ENCODE data around the gene SEMA5B.

The SEMA5B gene

DNA sequence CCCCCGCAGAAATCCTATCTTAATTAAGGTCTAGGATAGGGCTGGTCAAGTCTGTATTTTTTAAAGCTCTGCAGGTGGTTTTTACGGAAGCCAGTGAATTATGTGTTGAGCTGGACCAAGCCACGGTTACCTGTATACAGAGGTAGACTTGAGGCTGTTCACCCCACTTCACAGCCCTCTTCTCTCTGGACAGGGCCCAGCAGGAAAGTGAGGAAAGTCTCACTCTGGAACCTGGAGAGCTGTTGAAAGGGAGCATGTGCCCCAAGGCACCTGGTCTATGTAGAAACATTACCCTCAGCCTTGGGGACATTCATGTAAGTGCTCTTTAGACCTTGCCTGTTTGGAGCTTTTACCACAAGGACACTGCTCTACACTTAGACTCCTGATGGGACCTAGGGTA, 6.9 kb downstream of the SEMA5B start:
- no CpG with 5 or more reads among the region's 3 CpGs for WGBS, 2 donors (ENCODE audit: extremely low coverage in 2 of 2, insufficient read length in 2 of 2, insufficient replicate concordance in 1 of 2)
- no peak overlapping the region for H2BK12ac ChIP-seq (ENCODE audit: low read length)

GRCh38 chr3:123019591-123019990, 8.0 kb downstream of the SEMA5B start:
- Histone ChIP-seq H2BK15ac (ENCODE audit: low read length) (no peak overlapping the region), H2BK12ac (ENCODE audit: low read length) (no peak overlapping the region), H3K4me3 (ENCODE audit: low read length in 2 of 2) (no peak overlapping the region), H2BK120ac (ENCODE audit: low read depth, low read length) (no peak overlapping the region), H3K9ac (ENCODE audit: low read depth, low read length, poor library complexity) (no peak overlapping the region), H4K91ac (ENCODE audit: low read depth, low read length, poor library complexity) (no peak overlapping the region), H3K36me3 (replicated peaks in 1 of 2; ENCODE audit: control insufficient read depth in 2 of 2, insufficient read depth in 2 of 2, low read length in 2 of 2) (peaks cover 2 to 96% of the 10 kb centered on the region in 2 donors), H3K18ac (ENCODE audit: low read length) (no peak overlapping the region), H2AFZ (ENCODE audit: low read length) (no peak overlapping the region), H2BK5ac (ENCODE audit: low read length) (no peak overlapping the region), H2AK5ac (ENCODE audit: low read depth, low read length) (no peak overlapping the region), H4K8ac (ENCODE audit: low read depth, low read length) (no peak overlapping the region), H3K14ac (ENCODE audit: low read length) (no peak overlapping the region), H3K23ac (ENCODE audit: low read depth, low read length, poor library complexity) (no peak overlapping the region), H3K79me1 (ENCODE audit: low read depth, low read length) (no peaks in the 10 kb centered on the region), H3K4ac (ENCODE audit: low read length) (no peak overlapping the region), H3K27ac (replicated peaks; ENCODE audit: low read length) (no peak overlapping the region), H3K9me3 (replicated peaks in 1 of 2; ENCODE audit: control insufficient read depth in 2 of 2, insufficient read depth in 1 of 2, low read depth in 1 of 2, low read length in 2 of 2) (peaks cover 0 to 46% of the 10 kb centered on the region in 2 donors), H3K4me1 (ENCODE audit: control insufficient read depth in 2 of 2, insufficient read depth in 1 of 2, low read depth in 1 of 2, low read length in 2 of 2) (peaks cover 6 to 20% of the 10 kb centered on the region in 2 donors), H3K27me3 (ENCODE audit: control insufficient read depth in 3 of 3, insufficient read depth in 3 of 3, low read depth in 1 of 3, low read length in 3 of 3) (no peaks in the 10 kb centered on the region), H3K4me2 (ENCODE audit: insufficient read depth, low read length, poor library complexity, severe bottlenecking) (no peak overlapping the region)
- no peak for DNase-seq (ENCODE audit: low spot score)
- no CpG with 5 or more reads among the region's 5 CpGs for WGBS, 2 donors (ENCODE audit: extremely low coverage in 2 of 2, insufficient read length in 2 of 2, insufficient replicate concordance in 1 of 2)

More for the DNA sequence above, 6.9 kb downstream of the SEMA5B start:
- Histone ChIP-seq H3K27ac (replicated peaks; ENCODE audit: low read length) (no peak overlapping the region), H3K4me1 (ENCODE audit: control insufficient read depth in 2 of 2, insufficient read depth in 1 of 2, low read depth in 1 of 2, low read length in 2 of 2) (peaks cover 6 to 18% of the 10 kb centered on the region in 2 donors), H2BK5ac (ENCODE audit: low read length) (no peak overlapping the region), H2BK15ac (ENCODE audit: low read length) (no peak overlapping the region), H3K27me3 (ENCODE audit: control insufficient read depth in 3 of 3, insufficient read depth in 3 of 3, low read depth in 1 of 3, low read length in 3 of 3) (no peaks in the 10 kb centered on the region), H3K9ac (ENCODE audit: low read depth, low read length, poor library complexity) (no peak overlapping the region), H2AFZ (ENCODE audit: low read length) (no peak overlapping the region), H3K18ac (ENCODE audit: low read length) (peak overlapping the region; percentile 48), H2AK5ac (ENCODE audit: low read depth, low read length) (no peak overlapping the region), H2BK120ac (ENCODE audit: low read depth, low read length) (no peak overlapping the region), H3K9me3 (replicated peaks in 1 of 2; ENCODE audit: control insufficient read depth in 2 of 2, insufficient read depth in 1 of 2, low read depth in 1 of 2, low read length in 2 of 2) (peaks cover 0 to 56% of the 10 kb centered on the region in 2 donors), H3K14ac (ENCODE audit: low read length) (no peak overlapping the region), H3K23ac (ENCODE audit: low read depth, low read length, poor library complexity) (no peak overlapping the region), H4K91ac (ENCODE audit: low read depth, low read length, poor library complexity) (no peak overlapping the region), H3K79me1 (ENCODE audit: low read depth, low read length) (no peaks in the 10 kb centered on the region), H3K4me3 (ENCODE audit: low read length in 2 of 2) (no peak overlapping the region), H3K36me3 (replicated peaks in 1 of 2; ENCODE audit: control insufficient read depth in 2 of 2, insufficient read depth in 2 of 2, low read length in 2 of 2) (peaks cover 0 to 96% of the 10 kb centered on the region in 2 donors), H3K4me2 (ENCODE audit: insufficient read depth, low read length, poor library complexity, severe bottlenecking) (no peak overlapping the region), H4K8ac (ENCODE audit: low read depth, low read length) (no peak overlapping the region), H3K4ac (ENCODE audit: low read length) (no peak overlapping the region)
- DNase-seq (ENCODE audit: low spot score): no peak

DNA sequence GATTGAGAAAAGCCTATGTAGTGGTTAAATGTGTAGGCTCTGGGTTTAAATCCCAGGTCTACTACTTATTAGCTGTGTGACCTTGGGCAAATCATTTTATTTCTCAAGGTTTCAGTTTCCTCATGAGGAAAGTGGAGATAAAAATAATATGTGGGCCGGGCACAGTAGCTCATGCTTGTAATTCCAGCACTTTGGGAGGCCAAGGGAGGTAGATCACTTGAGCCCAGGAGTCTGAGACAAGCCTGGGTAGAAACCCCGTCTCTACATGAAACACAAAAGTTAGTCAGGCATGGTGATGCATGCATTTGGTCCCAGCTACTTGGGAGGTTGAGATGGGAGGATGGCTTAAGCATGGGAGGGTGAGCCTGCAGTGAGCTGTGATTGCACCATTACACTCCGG, 8.4 kb downstream of the SEMA5B start:
- Histone ChIP-seq H2AK5ac (ENCODE audit: low read depth, low read length) (no peak overlapping the region), H3K79me1 (ENCODE audit: low read depth, low read length) (peaks cover 1% of the 10 kb centered on the region), H3K9ac (ENCODE audit: low read depth, low read length, poor library complexity) (no peak overlapping the region), H2BK5ac (ENCODE audit: low read length) (no peak overlapping the region), H2BK120ac (ENCODE audit: low read depth, low read length) (no peak overlapping the region), H3K23ac (ENCODE audit: low read depth, low read length, poor library complexity) (no peak overlapping the region), H3K27ac (replicated peaks; ENCODE audit: low read length) (no peak overlapping the region), H3K4ac (ENCODE audit: low read length) (no peak overlapping the region), H3K36me3 (replicated peaks in 1 of 2; ENCODE audit: control insufficient read depth in 2 of 2, insufficient read depth in 2 of 2, low read length in 2 of 2) (peaks cover 2 to 96% of the 10 kb centered on the region in 2 donors), H3K9me3 (replicated peaks in 1 of 2; ENCODE audit: control insufficient read depth in 2 of 2, insufficient read depth in 1 of 2, low read depth in 1 of 2, low read length in 2 of 2) (peaks cover 0 to 41% of the 10 kb centered on the region in 2 donors), H3K14ac (ENCODE audit: low read length) (no peak overlapping the region), H4K8ac (ENCODE audit: low read depth, low read length) (no peak overlapping the region), H2BK15ac (ENCODE audit: low read length) (no peak overlapping the region), H4K91ac (ENCODE audit: low read depth, low read length, poor library complexity) (no peak overlapping the region), H3K27me3 (ENCODE audit: control insufficient read depth in 3 of 3, insufficient read depth in 3 of 3, low read depth in 1 of 3, low read length in 3 of 3) (no peaks in the 10 kb centered on the region), H3K4me1 (ENCODE audit: control insufficient read depth in 2 of 2, insufficient read depth in 1 of 2, low read depth in 1 of 2, low read length in 2 of 2) (peaks cover 6 to 20% of the 10 kb centered on the region in 2 donors), H3K4me3 (ENCODE audit: low read length in 2 of 2) (no peak overlapping the region), H2AFZ (ENCODE audit: low read length) (no peak overlapping the region), H3K18ac (ENCODE audit: low read length) (no peak overlapping the region), H2BK12ac (ENCODE audit: low read length) (no peak overlapping the region), H3K4me2 (ENCODE audit: insufficient read depth, low read length, poor library complexity, severe bottlenecking) (no peak overlapping the region)
- no peak for DNase-seq (ENCODE audit: low spot score)
- no CpG with 5 or more reads among the region's 3 CpGs for WGBS, 2 donors (ENCODE audit: extremely low coverage in 2 of 2, insufficient read length in 2 of 2, insufficient replicate concordance in 1 of 2)

- no peak overlapping the region for H3K9ac ChIP-seq (ENCODE audit: low read depth, low read length, poor library complexity)
- H3K4me1 ChIP-seq (ENCODE audit: control insufficient read depth in 2 of 2, insufficient read depth in 1 of 2, low read depth in 1 of 2, low read length in 2 of 2): peaks cover 6 to 20% of the 10 kb centered on the region in 2 donors
- no peak overlapping the region for H3K27ac ChIP-seq (replicated peaks; ENCODE audit: low read length)
- no peak overlapping the region for H3K4me2 ChIP-seq (ENCODE audit: insufficient read depth, low read length, poor library complexity, severe bottlenecking)
- peaks cover 1% of the 10 kb centered on the region for H3K79me1 ChIP-seq (ENCODE audit: low read depth, low read length)
- H2BK5ac ChIP-seq (ENCODE audit: low read length): no peak overlapping the region
- H3K9me3 ChIP-seq (replicated peaks in 1 of 2; ENCODE audit: control insufficient read depth in 2 of 2, insufficient read depth in 1 of 2, low read depth in 1 of 2, low read length in 2 of 2): peaks cover 0 to 36% of the 10 kb centered on the region in 2 donors
- no peaks in the 10 kb centered on the region for H3K27me3 ChIP-seq (ENCODE audit: control insufficient read depth in 3 of 3, insufficient read depth in 3 of 3, low read depth in 1 of 3, low read length in 3 of 3)
- no peak overlapping the region for H3K4me3 ChIP-seq (ENCODE audit: low read length in 2 of 2)
- H3K18ac ChIP-seq (ENCODE audit: low read length): no peak overlapping the region
- H3K23ac ChIP-seq (ENCODE audit: low read depth, low read length, poor library complexity): no peak overlapping the region
- H2BK120ac ChIP-seq (ENCODE audit: low read depth, low read length): no peak overlapping the region
- DNase-seq (ENCODE audit: low spot score): no peak
- H3K36me3 ChIP-seq (replicated peaks in 1 of 2; ENCODE audit: control insufficient read depth in 2 of 2, insufficient read depth in 2 of 2, low read length in 2 of 2): peaks cover 2 to 96% of the 10 kb centered on the region in 2 donors
- no peak overlapping the region for H4K8ac ChIP-seq (ENCODE audit: low read depth, low read length)
- no peak overlapping the region for H2BK15ac ChIP-seq (ENCODE audit: low read length)
- H2AK5ac ChIP-seq (ENCODE audit: low read depth, low read length): no peak overlapping the region
- no peak overlapping the region for H4K91ac ChIP-seq (ENCODE audit: low read depth, low read length, poor library complexity)
- no peak overlapping the region for H3K4ac ChIP-seq (ENCODE audit: low read length)
- no peak overlapping the region for H2BK12ac ChIP-seq (ENCODE audit: low read length)
- WGBS, 2 donors (ENCODE audit: extremely low coverage in 2 of 2, insufficient read length in 2 of 2, insufficient replicate concordance in 1 of 2): no CpG with 5 or more reads among the region's 1 CpG
- H3K14ac ChIP-seq (ENCODE audit: low read length): no peak overlapping the region
- H2AFZ ChIP-seq (ENCODE audit: low read length): no peak overlapping the region
Observed at GRCh38 chr3:123018683-123019082, 8.9 kb downstream of the SEMA5B start.

Measured in neuronal stem cell (in vitro differentiated cells).